Inflammatory macrophage treated with lipopolysaccharide for 4 hours (primary cell): Measurements from ENCODE around the gene PSTPIP1.

Experiments
- DNase-seq: peaks from one replicate; pipeline ENCODE4 v3.0.0-alpha.2; 2020

The PSTPIP1 gene

DNA sequence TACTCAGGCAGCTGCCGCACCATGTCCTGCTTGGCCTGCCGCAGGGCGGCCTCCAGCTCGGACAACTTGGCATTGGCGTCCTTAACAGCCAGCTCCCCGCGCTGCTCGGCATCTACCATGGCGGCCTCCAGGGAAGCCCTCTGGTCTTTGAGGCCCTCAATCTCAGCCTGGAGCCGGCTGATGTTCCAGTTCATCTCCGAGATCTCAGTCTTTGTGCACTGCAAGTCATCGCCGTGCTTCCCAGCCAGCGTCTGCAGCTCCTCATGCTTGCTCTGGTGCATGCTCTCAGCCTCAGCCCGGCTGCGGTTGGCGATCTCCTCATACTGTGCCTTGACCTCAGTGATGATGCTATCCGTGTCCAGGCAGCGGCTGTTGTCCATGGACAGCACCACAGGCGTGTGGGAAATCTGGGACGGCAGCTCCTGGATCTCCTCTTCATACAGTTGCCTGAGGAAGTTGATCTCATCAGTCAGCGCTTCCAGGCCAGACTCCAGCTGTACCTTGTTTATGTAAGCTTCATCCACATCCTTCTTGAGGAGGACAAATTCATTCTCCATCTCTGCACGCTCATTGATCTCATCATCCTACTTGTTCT lies 15.5 kb upstream of the PSTPIP1 start:
- DNase-seq = no peak

DNA sequence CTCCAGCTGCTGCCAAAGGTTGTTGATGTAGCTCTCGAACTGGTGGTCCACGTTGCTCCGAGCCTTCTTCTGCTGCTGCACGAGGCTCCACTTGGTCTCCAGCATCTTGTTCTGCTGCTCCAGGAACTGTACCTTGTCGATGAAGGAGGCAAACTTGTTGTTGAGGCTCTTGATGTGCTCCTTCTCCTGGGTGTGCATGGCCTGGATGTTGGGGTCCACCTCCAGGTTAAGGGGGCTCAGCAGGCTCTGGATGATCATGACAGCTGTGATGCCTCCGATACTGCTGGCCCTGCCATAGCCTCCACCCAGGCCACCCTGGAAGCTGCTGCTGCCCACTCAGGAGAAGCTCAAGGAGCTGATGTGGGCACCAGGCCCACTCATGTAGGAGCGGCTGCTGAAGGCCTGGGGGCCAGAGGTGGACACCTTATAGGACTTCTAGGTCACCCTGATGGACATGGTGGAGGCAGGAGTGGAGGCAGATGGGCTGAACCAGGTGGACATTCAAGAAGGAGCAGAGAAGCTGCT lies 14.9 kb upstream of the PSTPIP1 start:
- no peak for DNase-seq

DNA sequence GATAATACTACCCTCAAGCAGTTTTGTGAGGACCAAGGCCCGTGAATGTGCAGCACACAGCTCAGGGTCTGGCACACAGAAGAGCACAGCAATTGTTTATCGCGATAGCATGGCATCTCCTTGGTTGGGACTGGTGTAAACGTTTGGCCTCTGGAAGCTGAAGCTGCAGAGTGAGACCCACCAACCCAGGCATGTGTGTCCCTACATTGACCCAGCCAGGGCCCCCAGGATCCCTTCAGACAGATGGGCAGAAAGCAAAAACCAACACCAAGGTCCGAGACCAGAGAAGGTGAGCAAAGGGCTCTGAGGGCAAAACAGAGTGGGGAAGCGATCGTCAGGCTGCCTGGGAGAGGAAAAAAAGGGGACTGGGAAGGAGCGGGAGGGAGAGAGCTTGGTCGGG lies 12.6 kb upstream of the PSTPIP1 start:
- DNase-seq = no peak

DNA sequence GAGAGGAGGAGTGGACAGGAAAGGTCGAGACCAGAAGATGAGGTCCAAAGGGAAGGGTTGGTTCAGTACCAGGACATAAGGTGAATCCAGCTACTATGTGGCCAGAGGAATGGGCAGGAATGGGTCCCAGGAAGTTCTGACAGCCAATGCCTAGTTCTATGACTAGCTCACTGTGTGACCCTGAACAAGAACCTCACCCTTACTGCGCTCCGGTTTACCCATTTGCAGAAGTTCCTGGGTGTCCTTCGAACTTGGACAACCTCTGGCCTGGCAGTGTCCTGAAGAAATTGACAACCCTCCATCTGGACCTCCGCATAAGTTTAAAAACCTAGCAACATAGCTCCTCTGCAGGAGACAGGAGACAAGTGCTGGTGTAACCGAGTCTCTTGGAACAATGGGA lies 12.2 kb upstream of the PSTPIP1 start:
- peak; percentile 20 for DNase-seq

DNA sequence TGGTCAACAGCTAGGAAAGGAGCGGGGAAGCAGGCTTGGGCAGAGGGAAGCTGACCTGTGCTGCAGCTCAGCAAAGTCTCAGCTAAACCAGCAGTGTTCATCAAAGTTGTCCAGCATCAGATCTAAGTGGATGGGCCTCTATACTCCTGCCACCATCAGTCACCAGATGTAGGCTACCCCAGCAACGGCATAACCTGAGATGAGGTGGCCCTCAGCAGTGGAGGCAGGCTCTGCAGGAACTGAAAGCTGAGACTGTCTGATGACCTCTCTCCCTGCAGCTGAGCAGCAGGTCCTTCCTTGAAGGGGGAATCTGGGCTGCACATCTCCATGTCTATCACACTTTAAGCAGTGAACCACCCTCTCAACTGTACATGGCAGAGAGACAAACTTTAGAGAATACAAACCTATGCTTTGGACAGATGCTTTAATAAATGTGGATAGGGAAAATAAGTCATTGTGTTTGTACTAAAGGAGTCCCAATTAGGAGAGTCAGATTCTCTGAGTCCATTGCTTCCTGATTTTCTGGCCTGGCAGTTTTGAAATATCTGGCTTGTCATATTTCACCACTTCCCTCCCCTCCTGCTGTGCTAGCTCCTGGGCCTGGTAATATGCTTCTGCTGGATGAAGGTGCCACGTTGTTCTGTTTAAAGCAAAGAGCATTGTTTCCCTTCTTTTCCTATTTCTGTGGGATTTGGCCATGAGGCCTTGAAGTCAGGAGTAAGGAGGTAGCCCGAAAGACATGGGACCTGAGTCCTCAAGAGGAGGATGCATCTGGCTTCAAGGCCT lies 11.1 kb upstream of the PSTPIP1 start:
- DNase-seq = peak; percentile 79

DNA sequence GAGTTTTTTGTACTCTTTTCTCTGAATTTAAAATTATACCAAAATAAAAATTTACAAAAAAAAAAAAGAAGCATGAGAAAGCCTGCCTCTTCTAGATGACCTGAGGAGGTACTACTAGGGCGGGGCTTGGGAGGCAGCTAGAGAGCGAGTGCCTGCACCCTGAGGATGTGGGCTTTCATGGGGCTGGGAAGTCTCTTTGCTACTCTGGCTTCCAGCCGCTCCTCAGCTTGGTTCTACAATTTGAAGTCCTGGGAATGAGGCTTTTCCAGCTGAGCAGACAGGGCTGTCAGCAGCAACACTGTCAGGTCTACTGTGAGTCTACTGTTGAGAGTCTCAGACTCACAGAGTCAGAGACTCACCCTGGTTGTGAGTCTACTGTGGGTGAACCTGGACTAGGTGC lies 8.2 kb upstream of the PSTPIP1 start:
- DNase-seq = no peak

DNA sequence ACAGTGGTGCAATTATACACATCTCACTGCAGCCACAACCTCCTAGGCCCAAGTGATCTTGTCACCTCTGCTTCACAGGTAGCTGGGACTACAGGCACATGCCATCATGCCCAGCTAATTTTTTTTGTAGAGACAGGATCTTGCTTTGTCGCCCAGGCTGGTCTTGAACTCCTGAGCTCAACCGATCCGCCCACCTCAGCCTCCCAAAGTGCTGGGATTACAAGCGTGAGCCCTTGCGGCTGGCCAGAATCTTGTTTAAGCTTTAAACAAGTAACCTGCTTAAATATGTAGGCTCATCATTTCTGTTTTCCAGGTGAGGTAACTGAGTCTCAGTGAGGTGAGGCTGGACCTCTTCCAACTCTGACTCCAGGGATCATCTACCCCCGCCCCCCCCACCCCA lies 7.7 kb upstream of the PSTPIP1 start:
- DNase-seq = no peak

DNA sequence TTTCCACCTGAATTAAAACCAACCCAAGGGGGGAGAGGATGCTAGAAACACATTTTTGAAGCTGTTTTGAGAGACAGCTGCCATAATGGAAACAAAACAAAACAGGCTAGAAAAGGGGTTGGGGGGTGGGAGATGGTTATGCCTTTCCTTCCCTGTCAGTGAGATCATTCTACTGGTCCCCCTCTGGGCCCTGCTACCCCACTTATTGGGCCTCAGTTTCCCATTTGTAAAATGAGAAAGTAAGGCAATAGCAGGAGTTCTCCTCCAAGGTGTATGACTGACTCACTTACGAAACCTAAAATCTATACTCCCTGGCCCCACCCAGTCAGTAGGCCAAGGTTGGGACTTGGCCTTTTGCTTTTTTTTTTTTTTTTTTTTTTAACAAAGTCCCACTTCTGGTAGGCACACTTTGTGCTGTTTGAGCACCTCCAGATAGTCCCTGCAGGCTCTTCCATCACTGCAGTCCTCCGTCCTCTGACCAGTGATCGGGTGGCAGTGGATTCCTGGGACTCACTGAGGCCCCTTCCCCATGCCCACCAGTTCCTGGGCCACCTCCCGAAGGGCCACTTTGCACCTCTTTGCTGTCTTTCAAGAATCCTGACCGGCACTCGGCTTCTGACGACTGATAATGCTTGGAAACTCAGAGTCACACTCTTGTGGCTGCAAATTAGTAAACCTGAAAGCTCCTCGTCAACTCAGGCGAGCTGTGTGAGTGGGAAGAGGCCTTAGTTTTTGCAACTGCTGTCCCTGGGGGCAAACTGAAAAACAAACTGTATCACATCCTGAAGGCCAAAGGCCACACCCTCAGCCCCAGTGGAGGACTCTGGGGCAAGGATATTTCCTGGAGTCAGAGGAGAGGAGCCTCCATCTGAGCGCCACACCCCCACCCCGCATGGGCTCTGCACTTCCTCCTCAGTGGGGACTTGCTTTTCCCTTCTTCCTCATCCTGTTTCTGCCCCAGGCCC lies 6.7 kb upstream of the PSTPIP1 start:
- DNase-seq = peak; percentile 93

DNA sequence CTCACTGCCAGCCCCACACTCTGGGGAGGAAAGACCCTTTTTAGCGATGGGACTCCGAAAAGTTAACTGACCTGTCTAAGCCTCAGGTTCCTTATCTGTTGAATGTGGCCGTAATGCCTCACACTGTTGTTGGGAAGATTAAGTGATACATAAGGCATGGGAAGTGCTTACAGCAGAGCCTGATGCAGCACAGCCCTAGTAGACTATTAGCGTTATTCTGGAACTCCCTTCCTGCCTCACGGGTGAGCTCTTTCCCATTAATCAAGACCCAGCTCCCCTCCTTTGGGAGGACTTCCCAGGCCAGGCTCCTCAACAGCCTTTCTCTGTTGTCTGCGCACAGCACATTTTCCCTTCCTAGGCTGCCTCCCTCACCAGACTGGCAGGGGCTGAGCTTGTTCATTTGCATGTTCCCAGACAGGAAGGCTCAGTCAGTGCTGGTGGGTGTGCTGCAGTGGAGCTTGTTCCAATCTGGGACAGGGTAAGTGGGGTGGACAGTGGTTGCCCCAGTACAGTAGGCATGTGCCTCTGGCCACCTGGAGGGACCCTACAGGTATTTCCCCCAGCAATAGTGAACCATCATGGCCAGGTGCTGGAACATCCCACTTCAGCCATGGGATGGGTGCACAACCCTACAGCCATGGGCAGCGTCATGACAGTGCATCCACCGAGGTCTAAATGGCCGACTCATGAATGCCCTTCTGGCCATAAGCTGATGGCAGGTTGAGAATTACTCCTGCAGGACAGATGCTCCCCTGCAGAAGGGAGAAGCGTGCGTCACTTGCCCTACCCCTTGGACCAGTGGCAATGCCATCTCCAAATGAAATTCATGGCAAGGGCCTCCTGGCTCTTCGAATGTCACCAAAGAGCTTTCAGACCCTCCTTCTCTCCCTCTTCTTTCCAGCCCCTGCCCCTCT lies 5.8 kb upstream of the PSTPIP1 start:
- peak; percentile 65 for DNase-seq

DNA sequence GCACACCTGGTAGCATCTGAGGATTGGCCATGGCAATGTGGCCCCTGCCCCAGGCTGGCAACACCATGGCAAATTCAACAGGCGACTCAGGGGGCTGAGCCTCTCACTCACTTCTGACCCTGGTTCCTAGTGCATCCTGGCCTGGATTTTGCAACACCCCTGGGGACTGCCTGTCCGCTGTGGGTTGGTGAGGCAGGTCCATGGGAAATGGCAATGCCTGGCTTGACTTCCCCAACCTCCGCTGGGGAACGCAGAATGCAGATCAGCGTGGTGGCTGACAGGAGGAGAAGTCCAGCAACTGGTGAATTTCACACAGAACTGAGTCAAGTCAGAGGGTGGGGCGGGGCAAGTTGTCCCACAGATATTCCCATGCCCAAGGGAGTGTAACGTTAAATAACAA lies 3.9 kb upstream of the PSTPIP1 start:
- DNase-seq = peak; percentile 85

DNA sequence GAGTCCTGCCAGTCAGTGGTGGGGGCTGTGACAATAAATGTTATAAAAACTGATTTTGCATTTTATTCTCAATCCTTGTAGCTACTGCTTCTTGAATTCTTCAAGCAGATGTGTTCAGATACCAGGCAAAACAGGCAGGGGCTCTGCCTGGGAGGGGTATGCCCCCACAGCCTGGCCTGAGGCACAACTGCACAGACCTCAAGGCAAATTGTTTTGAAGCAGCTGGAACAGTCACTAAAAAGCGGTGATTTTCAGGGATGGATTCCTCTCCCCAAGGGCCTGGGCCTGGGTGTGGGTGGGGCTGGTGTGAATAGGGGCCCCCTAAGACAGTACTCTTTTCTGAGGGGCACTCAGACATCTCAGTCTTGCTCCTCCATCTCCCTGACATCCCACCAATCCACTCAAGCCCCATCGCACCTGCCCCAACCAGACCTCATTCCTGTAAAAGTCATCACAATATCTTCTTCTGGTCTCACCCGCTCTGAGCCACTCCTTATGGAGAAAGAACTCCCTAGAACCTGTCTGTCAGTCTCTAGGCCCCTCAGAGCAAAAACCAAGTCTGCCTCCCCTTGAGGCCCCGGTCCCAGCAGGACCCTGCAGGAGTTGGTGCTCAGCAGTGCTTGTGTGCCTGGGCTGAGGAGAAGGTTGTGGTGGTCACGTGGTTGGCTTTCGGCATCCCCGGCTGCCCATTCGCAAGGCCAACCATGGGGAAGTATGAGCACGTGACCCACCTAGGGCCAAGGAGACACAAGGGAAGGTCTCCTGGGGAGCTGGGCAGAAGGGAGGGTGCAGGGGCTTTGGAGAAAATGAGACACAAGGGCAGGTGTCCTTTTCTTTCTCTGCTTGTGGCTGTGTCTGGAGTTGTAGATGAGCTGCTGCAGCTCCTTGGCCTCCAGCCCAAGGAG lies 2.9 kb upstream of the PSTPIP1 start:
- DNase-seq = peak; percentile 68

DNA sequence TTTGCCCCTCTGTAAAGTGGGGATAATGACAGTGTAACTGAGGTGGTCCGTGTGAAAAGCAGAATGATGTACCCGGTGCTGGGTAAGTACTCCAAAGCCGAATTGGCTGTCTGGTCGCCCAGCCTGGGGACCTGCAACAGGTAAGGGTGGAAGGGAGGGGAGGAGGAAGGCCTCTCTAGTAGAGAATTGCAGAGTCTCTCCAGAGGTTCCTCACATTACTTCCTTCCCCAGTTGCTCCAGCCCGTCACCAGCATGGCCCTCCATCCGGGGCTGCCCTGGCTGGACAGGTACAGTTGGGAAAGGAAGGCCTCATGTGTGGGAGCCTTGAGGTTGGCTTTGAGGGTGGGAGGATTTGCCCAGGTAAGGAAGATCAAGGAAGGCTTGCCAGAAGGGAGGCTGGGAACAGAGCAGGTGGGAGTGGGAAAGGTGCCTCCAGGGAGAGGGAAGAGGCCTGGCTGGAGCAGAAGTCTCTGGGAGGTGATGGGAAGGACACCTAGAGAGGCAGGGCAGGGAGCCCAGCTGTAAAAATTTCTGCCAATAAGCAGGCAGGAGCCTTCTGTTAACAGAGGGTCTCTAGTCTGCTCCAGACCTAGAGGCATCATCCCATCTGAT lies 1.7 kb upstream of the PSTPIP1 start:
- no peak for DNase-seq

DNA sequence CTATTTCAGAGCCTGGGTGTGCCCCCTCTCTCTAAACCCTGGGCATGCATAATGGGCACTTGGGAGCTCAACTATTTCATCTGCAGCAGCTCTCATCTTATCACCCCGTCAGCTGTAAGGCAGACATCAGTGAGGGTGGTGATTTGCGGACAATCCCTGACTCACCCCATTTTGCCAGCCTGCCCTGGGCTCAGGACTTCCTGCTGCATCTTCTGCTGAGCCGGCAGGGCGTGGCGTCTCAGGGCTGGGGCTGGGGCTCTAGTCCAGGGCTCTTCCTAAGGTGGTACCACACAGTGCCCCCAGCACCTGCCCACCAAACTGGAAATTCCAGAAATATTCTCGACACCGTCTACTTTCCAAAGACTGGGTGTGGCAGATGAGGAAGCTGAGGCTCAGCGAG lies 925 bp upstream of the PSTPIP1 start:
- DNase-seq = peak; percentile 81

DNA sequence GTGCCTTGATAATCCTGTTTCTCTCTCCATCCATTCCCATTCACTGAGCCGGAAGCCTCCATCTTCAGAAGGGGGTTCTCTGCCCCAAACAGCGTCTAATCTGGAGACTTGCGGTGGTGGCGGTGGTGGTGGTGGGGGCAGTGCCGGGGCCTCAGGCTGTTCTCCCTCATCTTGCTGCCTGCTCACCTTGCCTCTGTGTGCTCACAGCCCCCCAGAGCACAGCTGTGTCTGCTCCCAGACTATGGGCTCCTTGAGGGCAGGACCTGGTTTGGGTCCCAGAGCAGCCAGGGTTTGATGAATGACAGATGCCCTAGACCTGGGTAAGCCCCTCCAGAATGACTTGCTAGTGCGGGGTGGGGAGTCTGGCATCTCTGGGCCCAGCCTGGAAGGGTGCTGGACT lies 430 bp upstream of the PSTPIP1 start:
- no peak for DNase-seq

DNA sequence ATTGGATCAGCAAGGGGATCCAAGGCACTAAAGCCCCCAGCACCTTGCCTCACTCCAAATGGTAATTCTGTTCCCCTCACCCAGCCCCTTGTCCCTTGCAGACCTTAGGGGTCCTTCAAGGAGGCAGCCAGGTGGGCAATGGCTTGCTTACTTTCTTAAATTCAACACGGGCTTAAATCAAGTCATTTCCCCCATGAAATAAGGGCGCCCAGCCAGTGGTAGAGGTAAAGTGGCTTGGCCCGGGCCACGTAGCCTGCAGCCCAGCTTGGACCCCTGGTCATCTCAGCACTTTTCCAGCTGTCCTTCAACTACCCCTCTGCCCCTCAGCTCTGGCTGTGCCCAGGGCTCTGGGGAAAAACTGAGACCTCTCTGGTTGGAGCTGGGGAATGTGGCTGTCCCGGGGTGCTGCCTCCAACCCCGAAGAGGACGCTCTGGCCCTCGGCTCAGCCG lies 1.2 kb downstream of the PSTPIP1 start:
- DNase-seq = no peak

DNA sequence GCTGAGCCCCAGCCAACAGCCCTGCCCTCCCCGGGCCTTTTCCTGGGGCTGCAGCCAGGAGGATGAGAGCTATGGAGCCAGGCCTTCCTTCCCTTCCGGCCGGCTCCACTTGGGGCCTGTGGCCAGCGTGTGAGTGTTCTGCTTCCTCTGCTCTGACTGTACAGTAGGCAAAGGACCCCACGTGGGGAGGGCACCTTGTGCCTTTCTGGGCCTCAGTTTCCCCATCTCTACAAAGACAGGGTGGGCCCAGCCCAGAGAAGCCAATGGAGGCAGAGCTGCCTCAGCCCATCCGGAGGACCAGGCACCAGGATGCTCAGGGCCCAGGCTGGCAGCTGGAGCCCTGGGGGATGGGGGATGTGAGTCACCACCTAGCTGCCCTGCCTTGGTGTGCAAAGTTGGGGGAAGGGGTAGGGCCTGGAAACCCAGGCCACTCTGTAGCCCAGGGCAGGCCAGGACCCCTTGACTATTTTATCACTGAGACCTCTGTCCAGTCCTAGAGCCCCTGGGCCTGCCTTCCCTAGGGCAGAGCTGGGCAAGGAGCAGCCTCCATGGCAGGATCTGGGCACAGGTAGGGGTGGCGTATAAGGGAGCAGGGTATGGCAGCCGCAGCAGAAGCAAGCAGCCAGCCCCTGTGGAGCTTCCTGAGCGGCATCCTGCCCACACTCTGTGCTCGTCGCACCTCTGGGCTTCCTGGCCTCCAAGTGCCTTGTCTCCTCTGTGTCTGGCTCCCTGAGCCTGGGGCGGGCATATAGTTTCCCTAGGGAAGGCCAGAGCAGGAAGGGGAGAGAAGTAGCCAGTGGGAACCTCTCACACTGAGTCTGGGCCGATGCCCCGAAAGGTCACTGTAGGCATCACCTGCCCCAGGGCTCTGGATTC lies 1.8 kb downstream of the PSTPIP1 start:
- no peak for DNase-seq

DNA sequence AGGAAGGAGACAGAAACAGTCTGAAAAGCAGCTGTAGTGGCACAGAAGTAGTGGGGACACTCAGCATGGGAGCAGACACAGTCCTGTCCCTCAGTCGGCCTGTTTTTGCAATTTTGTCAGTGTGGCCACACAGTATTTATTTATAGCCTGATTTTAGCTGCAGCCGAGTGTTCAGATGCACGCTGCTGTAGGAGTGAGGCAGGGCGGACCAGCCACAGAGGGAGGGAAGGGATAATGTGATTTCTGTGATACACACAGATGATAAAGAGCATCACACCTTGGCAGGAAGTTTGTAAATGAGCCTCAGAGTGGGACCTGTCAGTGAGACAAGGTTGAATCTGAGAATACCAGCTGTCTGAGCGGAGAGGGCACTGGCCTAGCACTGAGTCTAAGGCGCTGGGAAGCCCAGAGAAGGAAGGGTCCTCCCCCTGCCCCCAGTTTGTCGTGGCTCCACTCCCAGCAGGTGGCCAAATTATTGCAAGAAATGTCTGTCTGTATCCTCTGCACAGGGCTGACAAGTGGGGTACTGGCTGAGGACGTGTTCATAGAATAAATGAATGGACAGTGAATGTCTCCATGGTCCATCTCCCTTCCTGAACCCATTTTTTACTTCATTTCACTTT lies 3.8 kb downstream of the PSTPIP1 start:
- DNase-seq = no peak

DNA sequence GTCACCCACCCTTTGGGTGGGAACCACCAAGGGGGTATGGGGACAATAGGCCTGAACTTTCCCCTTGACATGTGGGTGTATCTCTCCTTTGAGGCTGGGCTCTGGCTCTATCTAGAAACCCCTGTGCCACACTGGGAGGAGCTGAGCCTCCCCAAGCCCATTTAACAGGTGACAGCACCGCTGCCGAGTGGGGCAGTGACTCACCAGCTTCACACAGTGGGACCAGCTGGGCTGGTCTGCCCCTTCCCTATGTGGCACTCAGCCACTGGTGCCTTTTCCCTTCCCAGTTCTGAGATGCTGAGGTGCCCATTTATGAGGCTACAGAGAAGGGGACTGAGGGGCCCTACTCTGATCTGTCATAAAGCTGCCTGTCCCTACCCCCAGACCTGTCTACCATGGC lies 5.1 kb downstream of the PSTPIP1 start:
- DNase-seq = no peak

DNA sequence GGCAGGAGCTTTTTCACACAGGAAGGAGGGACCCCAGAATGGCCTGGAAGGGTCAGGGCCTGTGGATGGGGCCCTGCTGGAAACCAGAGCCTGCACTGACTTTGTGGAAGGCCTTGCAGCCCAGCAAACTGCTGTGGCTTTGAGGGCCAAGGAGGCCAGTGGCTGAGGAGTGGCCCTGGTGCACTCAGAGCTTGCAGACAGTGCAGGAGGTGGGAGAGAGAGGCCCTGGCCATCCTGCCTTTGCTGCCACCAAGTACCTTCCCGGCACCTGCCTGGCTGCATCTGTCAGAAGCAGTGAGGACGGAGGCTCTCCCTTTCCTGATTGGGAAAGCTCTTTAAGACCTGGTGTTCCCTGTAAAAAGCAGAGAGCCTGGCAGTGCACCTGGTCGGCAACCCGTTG lies 6.4 kb downstream of the PSTPIP1 start:
- no peak for DNase-seq
